ENCODE results near the gene ODF4.
"Not testable (repeated sequence)": the region's sequence is repeated elsewhere in the genome, so short reads cannot be mapped to it uniquely, and the experiment has no call there.

The ODF4 gene

GRCh38 chr17:8371786-8372185 lies 32.1 kb downstream of the ODF4 start:
- DNase-seq, result no peak

- no peak for DNase-seq
Measured at GRCh38 chr17:8372422-8372821, 32.8 kb downstream of the ODF4 start.

GRCh38 chr17:8373856-8374255 lies 34.2 kb downstream of the ODF4 start:
- DNase-seq, result not testable (repeated sequence)

GRCh38 chr17:8375738-8376259 lies 36.2 kb downstream of the ODF4 start:
- no peak for DNase-seq

DNA sequence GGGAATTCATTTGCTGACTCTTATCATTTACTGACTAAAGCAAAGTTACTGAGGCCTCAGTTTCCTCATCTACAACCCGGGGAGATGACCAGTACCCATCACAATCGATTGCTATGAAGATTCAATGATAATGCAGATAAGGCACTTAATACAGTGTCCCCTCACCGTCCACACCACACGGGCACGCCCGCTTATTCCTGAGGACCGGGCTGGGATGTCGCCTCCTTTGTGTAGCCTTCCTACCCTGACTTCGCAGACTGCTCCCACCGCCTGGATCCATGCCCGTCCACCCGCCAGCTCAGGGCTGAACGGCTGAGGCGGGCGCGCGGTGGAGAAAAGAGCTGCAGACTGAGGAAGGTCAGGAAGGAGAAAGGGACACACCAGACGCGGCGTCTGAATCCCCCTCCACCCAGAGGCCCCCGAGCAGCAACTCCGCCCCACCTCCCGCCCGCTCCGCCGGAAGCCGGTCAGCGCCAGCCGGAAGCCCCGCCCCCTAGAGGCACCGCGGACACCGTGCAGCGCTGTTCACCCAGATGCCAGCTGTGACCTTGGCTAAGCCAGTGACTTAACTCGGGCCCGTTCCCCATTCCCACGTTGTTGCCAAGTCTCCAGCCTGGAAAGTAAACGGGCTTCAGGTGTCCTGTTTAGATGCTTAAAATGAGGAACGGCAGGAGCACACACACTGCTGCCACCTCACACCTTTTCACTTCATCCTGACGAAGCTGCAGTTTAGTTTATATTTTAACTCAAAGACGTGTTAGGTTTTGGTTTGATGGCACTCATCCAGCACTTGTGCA lies 36.8 kb downstream of the ODF4 start, which contains the start of gene KRABD2:
Gene KRABD2 (minus strand): TSS at position 434 of the 797 bp plus-strand sequence.
- DNase-seq, result peak; percentile 93

- DNase-seq, result no peak
Measured at GRCh38 chr17:8377422-8377821, 37.8 kb downstream of the ODF4 start.

GRCh38 chr17:8378117-8378516 lies 38.5 kb downstream of the ODF4 start:
- DNase-seq, result not testable (repeated sequence)

DNA sequence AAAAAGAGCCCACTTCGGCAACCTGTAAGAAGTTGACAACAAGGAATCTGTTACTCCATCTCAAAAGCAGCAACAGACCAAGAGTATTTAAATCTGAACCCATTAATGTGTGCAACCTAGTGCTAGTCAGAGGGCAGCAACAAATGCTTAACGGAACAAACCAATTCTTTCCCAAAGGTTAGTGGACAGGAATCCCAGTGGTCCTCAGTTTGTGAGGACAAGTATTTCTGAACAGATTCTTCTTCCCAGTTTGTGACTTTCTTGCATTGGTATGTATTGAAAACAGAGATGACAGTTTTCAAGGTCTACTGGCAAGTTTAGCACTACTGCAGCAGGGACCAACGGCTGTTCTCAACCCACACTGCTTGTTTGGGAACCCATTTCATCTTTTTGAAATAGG lies 40.4 kb downstream of the ODF4 start:
- no peak for DNase-seq

DNA sequence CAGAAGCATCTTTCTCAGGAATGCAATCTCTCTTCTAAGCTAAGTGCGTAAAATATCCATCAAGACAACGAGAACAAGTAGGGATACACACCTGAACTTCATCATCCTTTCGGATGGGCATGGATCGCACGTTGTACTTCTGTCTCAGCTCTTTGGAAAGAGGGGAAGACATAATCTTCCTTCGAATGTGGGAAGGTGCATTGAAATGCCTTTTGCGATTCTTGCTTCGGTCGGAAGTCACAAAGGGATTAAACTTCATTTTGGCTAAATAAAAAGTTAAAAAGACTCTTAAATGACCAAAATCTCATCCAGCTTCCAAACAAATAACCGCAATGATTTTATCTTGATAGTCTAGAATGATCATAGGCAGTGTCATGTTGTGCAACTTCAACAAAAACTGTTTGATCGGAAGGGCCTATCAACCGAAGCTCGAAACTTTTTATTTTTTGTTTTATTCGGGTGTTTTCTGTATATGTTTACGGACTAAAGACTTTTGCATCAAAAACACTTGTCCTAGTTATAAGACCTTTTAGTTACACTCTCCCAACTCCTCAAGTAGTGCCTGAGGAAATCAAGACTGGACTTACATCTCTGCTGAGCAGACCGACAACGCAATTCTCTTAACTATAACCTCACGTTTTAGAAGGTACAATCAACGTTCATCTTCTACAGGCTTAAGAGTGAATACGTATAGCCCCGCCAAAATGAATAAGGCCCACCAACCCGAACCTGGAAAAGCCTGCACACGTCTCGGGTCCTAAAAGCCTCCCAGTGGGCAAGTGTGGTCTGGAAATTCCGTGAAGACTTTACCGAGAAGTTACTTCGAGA lies 42.6 kb downstream of the ODF4 start:
- DNase-seq, result no peak

DNA sequence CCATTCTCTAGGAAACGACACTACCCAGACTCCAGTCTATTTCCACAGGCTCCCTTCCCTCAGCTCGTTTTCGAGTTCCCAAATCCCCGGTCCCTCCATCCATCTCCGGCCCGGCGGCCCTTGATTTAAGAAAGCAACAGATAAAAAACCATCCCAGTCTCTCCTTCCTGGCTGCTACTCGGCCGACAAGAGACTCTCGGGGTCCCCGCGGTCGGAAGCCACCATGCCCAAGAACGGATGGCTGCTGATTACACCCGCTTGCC lies 43.2 kb downstream of the ODF4 start:
- DNase-seq, result no peak

- DNase-seq, result peak; percentile 94
Measured at GRCh38 chr17:8383143-8383822, 43.6 kb downstream of the ODF4 start, which contains the start of gene RPL26. Gene RPL26 (minus strand): TSS chr17:8383193. CDS start chr17:8382310, 883 bp downstream.

- DNase-seq, result no peak
Measured at GRCh38 chr17:8384801-8385378, 45.2 kb downstream of the ODF4 start.

GRCh38 chr17:8386841-8387240 lies 47.2 kb downstream of the ODF4 start:
- DNase-seq, result no peak

DNA sequence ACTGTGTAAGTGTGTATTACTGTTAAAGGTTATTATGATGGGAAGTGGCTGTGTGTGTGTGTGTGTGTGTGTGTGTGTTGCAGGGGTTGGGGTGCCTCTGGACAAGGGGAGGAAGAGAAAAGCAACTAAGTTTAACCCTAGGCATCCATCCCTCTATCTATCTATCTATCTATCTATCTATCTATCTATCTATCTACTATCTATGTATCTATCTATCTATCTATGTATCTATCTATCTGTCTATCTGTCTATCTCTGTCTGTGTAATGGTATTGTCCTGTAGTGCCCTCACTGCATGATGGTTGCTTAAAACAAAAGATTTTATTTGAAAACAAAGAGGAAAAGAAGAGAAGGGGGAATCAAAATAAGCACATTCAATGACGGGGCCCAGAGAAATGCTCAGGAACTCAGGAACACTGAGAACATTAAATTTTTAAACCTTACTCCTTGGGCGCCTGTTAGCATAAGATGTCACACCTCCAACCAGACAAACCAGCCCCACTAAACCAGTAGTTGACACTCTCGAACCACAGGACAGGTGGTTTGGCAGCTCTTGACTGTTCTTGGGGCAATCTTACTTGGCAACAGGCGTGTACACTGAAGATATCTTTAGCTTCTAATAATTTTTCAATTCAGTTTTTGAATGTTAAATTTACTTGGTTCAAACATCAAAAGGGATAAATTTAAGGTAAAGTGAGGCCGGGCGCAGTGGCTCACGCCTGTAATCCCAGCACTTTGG lies 48.4 kb downstream of the ODF4 start:
- DNase-seq, result no peak

DNA sequence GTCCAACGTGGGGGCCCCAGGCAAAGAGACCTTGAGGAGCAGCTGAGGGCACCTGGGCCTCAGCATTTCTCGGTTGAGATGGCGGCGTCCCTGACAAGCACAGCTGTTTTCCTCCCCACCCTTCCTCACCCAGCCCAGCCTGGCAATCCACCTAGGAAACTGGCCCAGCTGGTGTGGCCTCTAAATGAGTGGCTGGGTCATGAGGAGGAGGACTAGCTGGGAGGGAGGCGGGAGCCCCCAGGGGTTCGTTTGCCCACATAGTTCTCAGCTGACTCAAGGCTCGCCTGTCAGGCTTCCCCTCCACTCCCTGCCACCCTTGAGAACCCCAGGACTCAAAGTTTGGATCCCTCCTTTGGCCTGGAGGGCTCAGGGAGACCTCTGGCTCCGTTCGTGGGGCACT lies 52.1 kb downstream of the ODF4 start:
- no peak for DNase-seq

DNA sequence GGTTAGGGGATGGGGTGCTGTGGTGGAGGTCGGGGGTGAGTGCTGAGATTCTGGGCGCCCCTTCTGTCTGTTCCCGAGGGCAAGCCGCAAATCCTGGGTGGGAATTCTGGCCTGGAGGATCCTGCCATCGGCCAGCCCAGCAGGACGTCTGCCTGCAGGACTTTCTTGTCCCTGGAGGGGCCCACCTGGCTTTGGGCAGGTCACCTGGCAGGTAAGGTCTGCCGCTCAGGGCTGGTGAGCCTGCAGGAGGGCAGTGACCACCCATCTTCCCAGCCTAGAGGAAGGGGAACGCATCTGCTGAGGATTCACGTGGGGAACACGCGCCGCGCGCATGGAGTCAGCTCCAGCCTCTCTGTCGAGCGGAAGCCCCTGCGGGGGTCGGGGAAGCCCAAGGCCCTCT lies 52.6 kb downstream of the ODF4 start:
- DNase-seq, result no peak

DNA sequence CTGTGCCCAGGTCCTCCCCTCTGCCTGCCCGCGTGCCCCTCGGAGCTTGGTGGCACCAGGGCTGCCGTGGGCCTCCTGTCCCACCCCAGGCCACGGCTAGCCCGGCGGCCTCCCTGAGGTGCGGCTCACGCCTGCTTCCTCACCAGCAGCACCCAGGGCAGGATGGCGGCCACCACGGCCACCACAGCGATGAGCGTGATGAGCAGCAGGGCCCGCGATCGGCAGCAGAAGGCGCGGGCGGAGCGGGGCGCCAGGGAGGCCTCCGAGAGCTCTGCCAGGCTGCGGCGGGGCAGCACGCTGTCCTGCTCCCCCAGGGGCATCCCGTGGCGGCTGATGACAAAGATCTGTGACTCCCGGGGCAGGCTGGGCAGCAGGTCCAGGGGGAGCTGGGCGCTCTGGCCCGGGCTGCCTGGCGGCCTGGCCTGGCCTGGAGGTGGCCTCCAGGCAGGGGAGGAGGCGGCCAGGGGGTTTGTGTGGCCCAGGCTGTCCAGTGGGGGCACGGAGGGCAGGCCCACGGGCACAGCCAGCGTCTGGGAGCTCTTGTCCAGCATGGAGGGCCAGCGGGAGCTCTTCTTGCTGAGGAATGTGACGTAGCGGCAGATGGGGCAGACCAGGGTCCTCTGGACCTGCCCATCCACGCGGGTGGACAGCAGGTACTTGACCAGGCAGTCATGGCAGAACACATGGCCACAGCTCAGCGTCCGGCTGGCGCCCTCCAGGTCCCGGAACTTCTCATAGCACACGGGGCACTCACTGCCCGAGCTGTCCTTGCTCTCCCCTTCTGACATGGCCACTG lies 53.2 kb downstream of the ODF4 start:
- DNase-seq, result no peak

DNA sequence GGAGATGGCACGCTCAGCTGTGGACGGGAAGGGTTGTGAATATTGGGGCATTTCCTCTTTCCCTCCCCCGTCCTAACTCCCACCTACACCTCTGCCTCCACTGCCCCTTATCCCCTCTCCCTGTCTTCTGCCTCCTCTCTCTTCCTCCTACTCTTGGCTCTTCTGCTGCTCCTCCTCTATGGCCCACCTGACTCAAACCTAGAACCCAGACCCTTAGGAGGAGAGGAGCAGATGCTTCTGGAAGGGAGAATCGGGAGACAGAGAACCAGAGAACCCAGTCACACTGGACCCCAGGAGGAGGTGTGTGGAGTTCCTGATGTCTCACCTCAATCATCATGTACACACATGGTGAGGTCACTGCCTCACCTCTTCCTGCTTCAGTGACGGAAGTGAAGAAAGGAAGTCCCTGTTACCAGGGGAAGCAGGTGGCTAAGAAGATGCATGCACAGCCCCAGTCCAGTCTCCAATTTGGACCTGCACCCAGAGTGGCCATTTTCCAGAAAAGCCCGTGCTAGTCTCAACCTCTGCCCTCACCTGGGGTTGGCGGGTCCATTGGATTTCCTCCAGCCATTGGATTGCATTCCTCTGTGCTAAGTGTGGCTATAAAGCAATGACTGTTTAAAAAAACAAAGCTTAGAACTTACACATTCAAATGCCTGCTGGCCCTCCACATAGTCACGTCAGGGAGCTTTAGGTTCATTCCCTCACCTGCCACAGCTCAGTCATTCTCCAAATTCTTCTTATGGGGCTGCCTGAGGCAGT lies 54.0 kb downstream of the ODF4 start:
- peak; percentile 56 for DNase-seq

- DNase-seq, result not testable (repeated sequence)
Measured at GRCh38 chr17:8394497-8394896, 54.9 kb downstream of the ODF4 start.
